Measurements from ENCODE around the gene SEPTIN2.
"Not testable (repeated sequence)": the region's sequence is repeated elsewhere in the genome, so short reads cannot be mapped to it uniquely, and the experiment has no call there.

The SEPTIN2 gene

DNA sequence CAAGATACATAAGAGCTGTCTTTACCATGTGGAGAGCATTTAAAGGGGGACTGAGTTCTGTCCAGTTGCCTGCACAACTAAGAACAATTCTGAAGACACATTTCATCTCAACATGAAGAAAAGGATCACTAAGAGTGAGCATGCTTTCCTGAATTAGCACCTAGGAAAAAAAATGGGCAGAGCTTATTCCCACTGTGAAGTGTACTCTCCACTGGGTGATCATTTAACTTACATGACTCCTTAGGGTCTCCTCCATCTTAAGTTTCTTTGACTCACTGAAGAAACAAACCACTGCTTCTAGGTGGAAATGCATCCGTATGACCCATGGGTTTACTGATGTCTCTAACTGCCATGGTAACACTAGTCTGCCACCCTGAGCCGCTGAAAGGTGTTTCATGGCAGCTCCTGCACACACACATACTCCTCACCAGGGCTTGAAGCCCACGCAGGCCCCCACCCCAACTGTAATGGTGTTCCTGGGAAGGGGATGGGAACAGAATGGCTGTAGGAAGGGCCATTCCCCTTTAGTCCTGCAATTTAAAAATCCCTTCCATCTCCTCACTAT is 27.3 kb upstream of the SEPTIN2 start:
- DNase-seq (ENCODE audit: low read depth) = no peak

DNA sequence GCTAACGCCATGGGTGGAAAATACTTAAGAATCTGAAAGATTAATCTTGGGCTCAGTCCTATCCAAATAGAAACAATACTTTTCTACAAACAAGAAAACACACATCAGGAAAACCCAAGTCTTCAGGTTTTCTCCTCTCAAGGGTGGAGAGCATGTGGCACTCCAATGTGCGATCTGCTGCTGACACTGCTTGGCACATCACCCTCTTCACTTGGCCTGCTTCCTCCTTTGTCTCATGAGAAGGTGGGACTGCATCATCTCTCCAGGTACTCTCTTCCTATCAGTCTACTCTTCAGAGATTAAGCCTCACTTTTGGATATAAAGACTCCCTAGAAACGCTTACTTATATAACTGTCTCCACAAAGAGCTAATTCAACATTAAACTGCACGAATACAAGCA is 26.7 kb upstream of the SEPTIN2 start:
- DNase-seq (ENCODE audit: low read depth) = no peak

- DNase-seq (ENCODE audit: low read depth) = no peak
Measured at GRCh38 chr2:241289597-241289996, 26.1 kb upstream of the SEPTIN2 start.

DNA sequence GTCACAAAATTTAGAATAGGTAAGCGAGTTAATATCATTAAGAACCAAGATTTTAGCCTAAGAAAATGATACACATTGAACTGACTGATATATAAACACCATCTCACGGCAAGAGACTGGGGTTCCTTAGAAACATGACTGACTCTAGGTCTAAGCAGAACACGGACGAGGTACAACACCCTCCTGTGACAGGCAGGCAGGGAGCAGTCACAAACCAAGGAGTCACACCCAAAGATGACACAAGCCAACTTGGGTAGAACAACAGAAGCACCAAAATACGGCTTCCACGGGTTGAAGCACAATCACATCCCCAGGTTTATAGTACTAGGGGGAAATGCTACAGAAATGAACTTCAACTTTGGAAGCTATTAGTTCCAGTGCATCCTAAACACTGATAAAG is 24.6 kb upstream of the SEPTIN2 start:
- DNase-seq (ENCODE audit: low read depth) = no peak

DNA sequence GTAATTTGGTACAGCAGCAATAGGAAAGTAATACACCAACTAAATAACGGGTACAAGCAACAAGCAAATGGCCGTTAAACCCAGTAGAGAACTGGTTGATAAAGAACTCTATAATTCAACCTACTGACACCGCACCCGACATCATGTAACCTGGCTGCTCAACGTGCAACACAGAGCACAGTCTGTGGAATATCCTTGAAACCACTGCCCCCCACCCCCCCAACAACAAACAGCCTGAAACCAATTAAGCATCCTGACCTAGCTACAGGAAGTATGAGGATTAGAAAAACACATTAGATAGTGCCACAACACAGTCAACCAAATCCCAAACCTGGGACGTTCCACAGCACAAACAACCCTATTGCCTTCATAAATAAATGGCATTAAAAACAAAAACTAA is 23.7 kb upstream of the SEPTIN2 start:
- no peak for DNase-seq (ENCODE audit: low read depth)

- not testable (repeated sequence) for DNase-seq (ENCODE audit: low read depth)
Measured at GRCh38 chr2:241293378-241293797, 22.3 kb upstream of the SEPTIN2 start.

- no peak for DNase-seq (ENCODE audit: low read depth)
Measured at GRCh38 chr2:241295326-241296095, 20.2 kb upstream of the SEPTIN2 start.

GRCh38 chr2:241296767-241297166 is 19.0 kb upstream of the SEPTIN2 start:
- no peak for DNase-seq (ENCODE audit: low read depth)

DNA sequence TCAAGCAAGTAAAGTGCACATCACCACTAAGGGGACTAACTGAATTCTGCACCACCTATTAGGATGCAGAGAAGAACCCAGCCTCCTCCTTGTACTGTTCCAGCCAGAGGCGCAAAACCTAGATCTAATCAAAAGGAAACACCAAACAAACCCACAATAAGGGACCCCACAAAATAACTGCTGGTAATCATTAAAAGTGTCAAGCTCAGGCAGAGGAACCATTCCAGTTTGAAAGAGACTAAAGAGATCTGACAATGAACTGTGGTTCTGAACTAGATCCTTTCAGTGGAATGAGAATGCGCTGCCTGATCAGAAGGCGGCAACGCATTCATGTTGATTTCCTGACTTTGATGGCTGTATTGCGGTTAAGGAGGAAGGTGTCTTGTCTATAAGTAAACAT is 17.1 kb upstream of the SEPTIN2 start:
- DNase-seq (ENCODE audit: low read depth) = no peak

DNA sequence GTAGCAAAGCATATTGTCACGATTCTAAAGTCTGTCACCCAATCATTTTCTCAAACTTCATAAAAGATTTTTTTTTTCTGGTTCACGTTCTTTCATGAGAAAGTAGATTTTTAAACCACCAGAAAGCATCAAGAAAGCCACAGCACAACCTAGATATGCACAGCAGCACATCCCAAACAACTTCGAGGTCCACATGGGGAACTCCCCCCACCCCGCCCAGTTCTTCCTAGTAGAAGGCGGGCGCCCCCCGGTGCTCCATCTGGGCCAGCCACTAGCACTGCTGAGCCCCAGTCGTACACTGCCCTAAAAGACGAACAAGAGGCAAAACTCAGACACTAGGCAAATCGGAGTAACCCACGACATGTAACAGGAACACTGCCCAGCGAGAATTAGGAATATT is 15.7 kb upstream of the SEPTIN2 start:
- no peak for DNase-seq (ENCODE audit: low read depth)

DNA sequence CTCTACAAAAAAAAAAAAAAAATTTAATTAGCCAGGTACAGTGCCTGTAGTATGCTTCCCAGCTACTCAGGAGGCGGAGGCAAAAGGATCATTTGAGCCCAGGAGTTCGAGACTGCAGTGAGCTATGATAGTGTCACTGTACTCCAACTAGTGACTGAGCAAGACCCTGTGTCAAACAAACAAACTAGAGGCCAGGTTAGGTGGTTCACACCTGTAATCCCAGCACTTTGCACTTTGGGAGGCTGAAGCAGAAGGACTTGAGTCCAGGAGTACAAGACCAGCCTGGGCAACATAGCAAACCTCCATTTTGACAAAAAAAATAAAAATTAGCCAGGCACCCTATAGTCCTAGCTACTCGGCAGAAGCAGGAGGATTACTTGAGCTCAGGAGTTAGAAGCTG is 13.6 kb upstream of the SEPTIN2 start:
- DNase-seq (ENCODE audit: low read depth) = no peak

GRCh38 chr2:241302759-241303651 is 12.7 kb upstream of the SEPTIN2 start:
- DNase-seq (ENCODE audit: low read depth) = no peak

- no peak for DNase-seq (ENCODE audit: low read depth)
Measured at GRCh38 chr2:241304039-241304670, 11.6 kb upstream of the SEPTIN2 start.

- no peak for DNase-seq (ENCODE audit: low read depth)
Measured at GRCh38 chr2:241307055-241307454, 8.7 kb upstream of the SEPTIN2 start.

GRCh38 chr2:241308267-241308666 is 7.5 kb upstream of the SEPTIN2 start:
- DNase-seq (ENCODE audit: low read depth) = no peak

DNA sequence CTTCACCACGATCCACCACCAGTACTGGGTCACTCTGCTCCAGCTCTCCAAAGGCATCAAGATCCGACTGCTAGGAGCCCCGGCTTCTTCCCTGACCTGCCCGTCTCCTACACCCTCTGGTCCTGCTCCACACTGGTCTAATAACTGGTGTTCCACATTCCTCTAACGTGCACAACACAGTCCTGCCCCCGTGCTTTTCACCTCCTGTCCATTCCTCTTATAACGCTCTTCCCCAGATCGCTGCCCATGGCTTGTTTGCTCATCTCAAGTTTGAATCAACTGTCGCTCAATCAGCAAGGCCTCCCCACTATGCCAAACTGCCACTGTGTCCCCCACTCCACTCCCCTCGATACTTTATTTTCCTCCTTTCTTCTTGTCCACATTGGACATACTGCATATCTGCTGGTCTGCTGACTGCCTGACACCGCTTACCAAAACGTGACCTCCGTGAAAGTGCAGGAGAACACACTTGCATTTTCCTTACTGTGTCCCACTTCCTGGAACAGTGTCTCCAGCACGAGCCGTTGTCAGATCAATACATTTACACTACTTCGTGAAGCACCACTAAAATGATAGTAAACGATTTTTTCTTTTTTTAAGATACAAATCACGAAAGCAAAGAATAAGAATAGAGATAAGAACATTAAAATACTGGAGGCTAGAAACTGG is 6.8 kb upstream of the SEPTIN2 start:
- no peak for DNase-seq (ENCODE audit: low read depth)

DNA sequence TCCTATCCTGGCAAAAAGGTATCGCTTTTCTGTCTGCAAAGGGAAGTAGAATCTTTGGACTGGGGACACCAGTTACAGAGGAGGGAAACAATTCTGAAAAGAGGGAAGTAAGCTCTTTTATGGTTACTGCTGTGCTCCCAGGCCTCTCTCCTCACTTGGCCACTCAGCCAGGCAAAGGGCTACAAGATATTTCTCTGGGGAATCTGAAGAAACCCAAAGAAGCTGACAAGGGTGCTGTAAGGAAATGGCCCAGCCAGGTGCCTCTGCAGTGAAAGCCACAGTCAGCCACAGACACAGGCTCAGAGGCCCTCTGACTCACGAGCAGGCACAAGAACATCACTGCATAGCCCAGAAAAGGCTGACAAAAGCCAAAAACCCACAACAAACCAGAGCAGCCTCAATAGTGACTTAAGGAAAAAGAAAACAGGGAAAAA is 6.0 kb upstream of the SEPTIN2 start:
- peak; percentile 57 for DNase-seq (ENCODE audit: low read depth)

GRCh38 chr2:241310917-241311566 is 4.7 kb upstream of the SEPTIN2 start:
- no peak for DNase-seq (ENCODE audit: low read depth)

DNA sequence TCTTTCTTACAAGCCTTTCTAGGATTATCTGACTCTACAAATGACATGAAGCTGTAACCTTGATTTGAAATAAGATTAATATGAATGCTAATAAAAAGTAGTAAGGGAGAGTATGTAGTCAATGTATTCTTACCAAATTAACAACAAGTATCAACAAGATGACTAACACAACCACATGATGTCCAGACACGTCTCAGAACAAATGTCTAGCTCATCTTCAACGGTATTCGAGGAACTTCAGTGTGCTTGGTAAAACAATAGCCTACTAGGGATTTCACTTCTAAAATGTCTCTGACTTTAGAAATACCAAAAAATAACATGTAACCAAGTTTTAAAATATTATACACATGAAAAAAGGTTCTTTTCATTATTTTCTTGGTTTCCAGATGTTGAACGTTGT is 3.6 kb upstream of the SEPTIN2 start:
- no peak for DNase-seq (ENCODE audit: low read depth)

GRCh38 chr2:241313543-241314095 is 2.1 kb upstream of the SEPTIN2 start:
- no peak for DNase-seq (ENCODE audit: low read depth)

Measured in stimulated activated CD4-positive, alpha-beta T cell treated with anti-CD3 and anti-CD28 coated beads, Interleukin-2, amount 100 ng/mL, for 4 hours (primary cell).